PC-3 (cell line): ENCODE data around the gene NFIC. TPM values are rescaled to one million over a fixed set of nuclear protein-coding genes. Genes with fewer than 3 reads are reported as not detected.

Experiments used
- ATAC-seq: fragments of 200-7000 bp; cut with Tn5 transposase; 2 replicates; pipeline ENCODE4 v1.9.1; 2020; ENCODE audit warnings: mild to moderate bottlenecking, moderate library complexity
- BruUV-seq: library from RNA; stranded (reverse); fragments of 400-500 nt; replicated peaks from 2 replicates; lab custom pipeline; 2021; lab: Mats Ljungman, UMichigan
- CTCF ChIA-PET: fragments of 300-600 bp; sonication (Branson Sonifier 250); formaldehyde crosslinking; loops from one replicate; lab custom pipeline; 2022; ENCODE audit warnings: antibody characterized with exemption; lab: Charles Lee
- POLR2A ChIA-PET: fragments of 300-600 bp; sonication (Branson Sonifier 250); formaldehyde crosslinking; loops from one replicate; lab custom pipeline; 2022; ENCODE audit warnings: antibody characterized with exemption; ENCODE audit not compliant: unreplicated experiment; lab: Charles Lee
- DNase-seq: peaks from one replicate; pipeline ENCODE4 v3.0.0-alpha.2; 2015
- H2AFZ ChIP-seq: fragments of 300-600 bp; sonication (generic); 2 replicates; pipeline ENCODE4 v1.6.0; 2016; ENCODE audit warnings: antibody characterized with exemption, low read length
- H3F3A ChIP-seq: fragments of 300-600 bp; sonication (generic); one replicate; pipeline ENCODE4 v1.6.0; 2017; ENCODE audit warnings: antibody characterized with exemption, low read length, control low read depth, mild to moderate bottlenecking; ENCODE audit not compliant: unreplicated experiment
- H3K27ac ChIP-seq: fragments of 300-600 bp; sonication (generic); 2 replicates; pipeline ENCODE4 v1.5.1; 2016; ENCODE audit warnings: mild to moderate bottlenecking, low read length
- H3K27me3 ChIP-seq: fragments of 300-600 bp; sonication (generic); 2 replicates; pipeline ENCODE4 v1.6.1; 2016; ENCODE audit warnings: low read length, mixed read lengths
- H3K36me3 ChIP-seq: fragments of 300-600 bp; sonication (generic); 2 replicates; pipeline ENCODE4 v1.6.1; 2016; ENCODE audit warnings: low read depth, mixed run types, low read length, mixed read lengths
- H3K4me1 ChIP-seq: fragments of 300-600 bp; sonication (generic); 2 replicates; pipeline ENCODE4 v1.5.1; 2016; ENCODE audit warnings: low read length; ENCODE audit not compliant: insufficient read depth
- H3K4me2 ChIP-seq: fragments of 300-600 bp; sonication (generic); 2 replicates; pipeline ENCODE4 v1.6.0; 2016; ENCODE audit warnings: low read length
- H3K4me3 ChIP-seq: fragments of 300-600 bp; sonication (generic); 2 replicates; pipeline ENCODE4 v1.5.1; 2016; ENCODE audit warnings: mild to moderate bottlenecking, low read length, mixed read lengths
- H3K79me2 ChIP-seq: fragments of 300-600 bp; sonication (generic); 2 replicates; pipeline ENCODE4 v1.6.1; 2017; ENCODE audit warnings: low read length, mixed read lengths
- H3K9ac ChIP-seq: fragments of 300-600 bp; sonication (generic); 2 replicates; pipeline ENCODE4 v1.6.0; 2016; ENCODE audit warnings: mild to moderate bottlenecking, low read length
- H3K9me2 ChIP-seq: fragments of 300-600 bp; sonication (generic); replicated peaks from 2 replicates; pipeline ENCODE4 v1.6.1; 2016; ENCODE audit warnings: mixed run types, low read length, mixed read lengths
- H3K9me3 ChIP-seq: fragments of 300-600 bp; sonication (generic); 2 replicates; pipeline ENCODE4 v1.6.1; 2016; ENCODE audit warnings: low read length, mixed read lengths
- H4K20me1 ChIP-seq: fragments of 300-600 bp; sonication (generic); 2 replicates; pipeline ENCODE4 v1.6.1; 2016; ENCODE audit warnings: low read length, mixed read lengths
- EZH2 ChIP-seq: fragments of 300-600 bp; sonication (generic); IDR thresholded peaks from one replicate; pipeline ENCODE4 v1.6.1; 2017; ENCODE audit warnings: antibody characterized with exemption, mild to moderate bottlenecking, low read length; ENCODE audit not compliant: unreplicated experiment
- EZH2phosphoT487 ChIP-seq: fragments of 300-600 bp; sonication (generic); IDR thresholded peaks from 2 replicates; pipeline ENCODE4 v1.6.1; 2018; ENCODE audit warnings: mild to moderate bottlenecking, antibody characterized with exemption, low read length, borderline replicate concordance
- intact Hi-C: fragments of 100-400 bp; cut with micrococcal nuclease; formaldehyde crosslinking; loops from 2 replicates; pipeline ENCODE4 v1.9.0; 2023
- total RNA-seq: library from RNA; depleted of rRNA; stranded (reverse); fragments of >200 nt; gene quantifications from 2 replicates; pipeline ENCODE4 v1.2.3, GENCODE V29; 2014
- TF ChIP-seq, protein P1 (sequence below): fragments of 300-600 bp; sonication (generic); conservative IDR thresholded peaks from 2 replicates; pipeline ENCODE4 v1.5.1; 2017; ENCODE audit warnings: antibody characterized with exemption, low read depth, mild to moderate bottlenecking, low read length

Gene NFIC
- total RNA-seq, 1 experiment from 2014 or later: 31.7 TPM

DNA sequence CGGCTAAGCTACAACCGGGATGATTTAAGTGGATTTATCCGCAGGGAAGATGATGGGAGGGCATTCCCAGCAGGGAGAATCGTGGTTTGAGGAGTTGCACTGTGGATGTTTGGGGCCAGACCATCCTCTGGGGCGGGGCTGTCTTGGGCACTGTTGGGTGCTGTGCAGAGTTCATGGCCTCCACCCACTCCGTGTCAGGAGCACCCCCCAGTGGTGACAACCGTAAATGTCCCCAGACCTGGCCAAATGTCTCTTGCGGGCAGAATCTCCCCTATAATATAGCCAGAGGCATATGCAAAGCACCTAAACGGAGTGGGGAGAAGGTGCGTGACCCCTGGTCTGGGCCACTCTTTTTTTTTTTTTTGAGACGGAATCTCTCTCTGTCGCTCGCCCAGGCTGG is 73.7 kb downstream of the NFIC start:
- no peaks in the 10 kb centered on the region for H3K27me3 ChIP-seq
- no peak overlapping the region for H3K27ac ChIP-seq
- intact Hi-C loops: no loop called here
- TF ChIP-seq, protein P1, sequence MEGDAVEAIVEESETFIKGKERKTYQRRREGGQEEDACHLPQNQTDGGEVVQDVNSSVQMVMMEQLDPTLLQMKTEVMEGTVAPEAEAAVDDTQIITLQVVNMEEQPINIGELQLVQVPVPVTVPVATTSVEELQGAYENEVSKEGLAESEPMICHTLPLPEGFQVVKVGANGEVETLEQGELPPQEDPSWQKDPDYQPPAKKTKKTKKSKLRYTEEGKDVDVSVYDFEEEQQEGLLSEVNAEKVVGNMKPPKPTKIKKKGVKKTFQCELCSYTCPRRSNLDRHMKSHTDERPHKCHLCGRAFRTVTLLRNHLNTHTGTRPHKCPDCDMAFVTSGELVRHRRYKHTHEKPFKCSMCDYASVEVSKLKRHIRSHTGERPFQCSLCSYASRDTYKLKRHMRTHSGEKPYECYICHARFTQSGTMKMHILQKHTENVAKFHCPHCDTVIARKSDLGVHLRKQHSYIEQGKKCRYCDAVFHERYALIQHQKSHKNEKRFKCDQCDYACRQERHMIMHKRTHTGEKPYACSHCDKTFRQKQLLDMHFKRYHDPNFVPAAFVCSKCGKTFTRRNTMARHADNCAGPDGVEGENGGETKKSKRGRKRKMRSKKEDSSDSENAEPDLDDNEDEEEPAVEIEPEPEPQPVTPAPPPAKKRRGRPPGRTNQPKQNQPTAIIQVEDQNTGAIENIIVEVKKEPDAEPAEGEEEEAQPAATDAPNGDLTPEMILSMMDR: peak; percentile 58
- no peak for TF ChIP-seq EZH2
- POLR2A ChIA-PET: no interaction called here
- H3K4me1 ChIP-seq: peaks cover 4% of the 10 kb centered on the region; the same call in 1 of the 2 replicates
- DNase-seq: peak; percentile 42
- H3K9me2 ChIP-seq: no peaks in the 10 kb centered on the region
- no peaks in the 10 kb centered on the region for H3K9me3 ChIP-seq
- H2AFZ ChIP-seq: no peak overlapping the region
- no peaks in the 10 kb centered on the region for H3K79me2 ChIP-seq
- no peaks in the 10 kb centered on the region for H3F3A ChIP-seq
- no peaks in the 10 kb centered on the region; the same call in none of the 2 replicates for H3K36me3 ChIP-seq
- no peak overlapping the region for H3K4me3 ChIP-seq
- no peak overlapping the region for H3K9ac ChIP-seq
- no peak overlapping the region for H3K4me2 ChIP-seq
- no TSS peak for BruUV-seq
- CTCF ChIA-PET: no interaction called here
- no peak; the same call in 1 of the 2 replicates for ATAC-seq
- no peaks in the 10 kb centered on the region for H4K20me1 ChIP-seq

DNA sequence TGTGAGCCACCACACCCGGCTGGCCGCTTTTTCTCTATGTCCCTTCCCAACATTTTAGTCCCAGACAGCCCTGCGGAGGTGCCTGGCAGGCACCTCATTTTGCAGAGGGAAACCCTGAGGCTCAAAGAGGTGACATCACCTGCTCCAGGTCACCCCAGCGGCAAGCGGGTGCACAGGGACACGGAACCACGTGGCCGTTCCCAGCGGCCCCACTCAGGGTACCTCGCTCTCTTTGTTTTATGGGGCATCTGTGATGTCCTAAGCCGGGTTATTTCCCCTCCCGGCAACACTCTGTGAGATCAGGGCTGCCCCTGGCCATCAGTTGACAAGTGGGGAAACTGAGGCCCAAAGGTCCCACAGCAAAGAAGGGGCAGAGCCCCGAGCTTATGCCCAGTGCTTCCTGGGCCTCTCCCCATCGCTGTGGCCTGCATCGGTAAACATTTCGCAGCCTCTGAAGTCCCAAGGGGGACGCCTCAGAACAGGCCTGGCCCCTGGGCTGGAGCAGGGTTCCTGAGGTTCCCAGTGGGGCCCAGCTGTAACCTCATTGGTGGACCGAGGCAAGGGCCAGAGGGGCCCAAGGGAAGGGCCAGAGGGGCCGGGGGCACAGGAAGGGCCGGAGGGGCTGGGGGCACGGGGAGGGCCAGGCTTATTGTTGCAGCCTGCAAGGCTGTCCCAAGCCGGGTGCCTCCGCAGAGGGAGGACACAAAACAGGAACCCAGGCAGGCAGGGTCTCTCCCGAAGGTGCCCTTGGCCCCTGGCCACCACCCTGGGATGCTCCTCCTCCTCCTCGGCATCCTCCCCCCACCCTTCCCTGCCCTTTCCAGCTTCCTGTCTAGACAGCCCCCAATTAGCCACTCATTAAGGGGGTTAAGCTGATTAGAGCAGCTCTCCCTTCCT is 75.0 kb downstream of the NFIC start:
- intact Hi-C loops: no loop called here
- Histone ChIP-seq H3K27ac (no peak overlapping the region), H3K4me3 (no peak overlapping the region), H3K79me2 (no peaks in the 10 kb centered on the region), H3K9me3 (no peaks in the 10 kb centered on the region), H3K4me2 (no peak overlapping the region), H2AFZ (no peak overlapping the region), H4K20me1 (no peaks in the 10 kb centered on the region), H3K36me3 (no peaks in the 10 kb centered on the region; the same call in none of the 2 replicates), H3F3A (no peaks in the 10 kb centered on the region), H3K9me2 (no peaks in the 10 kb centered on the region), H3K4me1 (no peaks in the 10 kb centered on the region), H3K9ac (no peak overlapping the region), H3K27me3 (no peaks in the 10 kb centered on the region)
- no TSS peak for BruUV-seq
- POLR2A ChIA-PET: no interaction called here
- DNase-seq (no peak), ATAC-seq (no peak)
- CTCF ChIA-PET: no interaction called here
- no peak for TF ChIP-seq EZH2phosphoT487
- TF ChIP-seq EZH2: no peak
- TF ChIP-seq, protein P1: no peak

DNA sequence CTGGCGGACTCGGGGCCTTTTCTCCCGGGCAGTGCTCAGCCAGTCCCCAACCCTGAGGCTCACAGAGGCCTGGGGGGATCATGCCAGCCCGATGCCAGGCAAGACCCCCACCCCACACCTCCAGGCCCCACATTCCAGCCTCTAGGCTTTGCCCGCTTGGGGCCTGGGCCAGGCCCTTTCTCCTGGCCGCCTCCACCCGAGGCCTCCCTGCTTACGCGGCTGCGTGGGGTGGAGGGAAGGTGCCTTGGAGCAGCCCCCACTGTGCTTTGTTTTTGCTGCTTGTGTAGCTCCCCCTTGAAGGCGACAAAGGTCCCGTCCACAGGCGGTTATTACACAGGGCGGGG is 75.6 kb downstream of the NFIC start:
- no TSS peak for BruUV-seq
- H3K9me3 ChIP-seq: no peaks in the 10 kb centered on the region
- intact Hi-C loops: no loop called here
- no peak for ATAC-seq
- no peak overlapping the region for H3K27ac ChIP-seq
- no peak overlapping the region for H2AFZ ChIP-seq
- H4K20me1 ChIP-seq: no peaks in the 10 kb centered on the region
- POLR2A ChIA-PET: no interaction called here
- H3K27me3 ChIP-seq: no peaks in the 10 kb centered on the region
- no peaks in the 10 kb centered on the region; the same call in none of the 2 replicates for H3K36me3 ChIP-seq
- no peak for TF ChIP-seq EZH2phosphoT487
- TF ChIP-seq, protein P1: no peak
- no peak for TF ChIP-seq EZH2
- DNase-seq: no peak
- no peak overlapping the region for H3K9ac ChIP-seq
- no peaks in the 10 kb centered on the region for H3K4me1 ChIP-seq
- no peaks in the 10 kb centered on the region for H3K79me2 ChIP-seq
- CTCF ChIA-PET: no interaction called here
- no peak overlapping the region for H3K4me2 ChIP-seq
- no peaks in the 10 kb centered on the region for H3F3A ChIP-seq
- H3K9me2 ChIP-seq: no peaks in the 10 kb centered on the region
- no peak overlapping the region for H3K4me3 ChIP-seq
